ENCODE results near the gene SFTA2. TPM values are rescaled to one million over a fixed set of nuclear protein-coding genes. Genes with fewer than 3 reads are reported as not detected.

The SFTA2 gene
- total and polyA plus RNA-seq, 9 of the 15 experiments (the other 6 are each of a cell fraction or from before 2014, with no cell fraction given), result not detected

- no peak for TF ChIP-seq ZNF174 (CRISPR knock-in tag; IDR thresholded peaks at IDR 0.05)
- TF ChIP-seq SIRT6 (IDR thresholded peaks at IDR 0.05; ENCODE audit: low read depth, low read length), result no peak
- peak; percentile 32; the same call in 1 of the 2 replicates for TF ChIP-seq ELF1 (tag; IDR thresholded peaks at IDR 0.05)
- no peak for TF ChIP-seq ZNF140 (CRISPR knock-in tag; IDR thresholded peaks at IDR 0.05)
- TF ChIP-seq ZBTB12 (CRISPR knock-in tag; IDR thresholded peaks at IDR 0.05), result no peak
- peak; percentile 61; the same call in 1 of the 2 replicates for TF ChIP-seq POLR2AphosphoS5 (IDR thresholded peaks at IDR 0.05; ENCODE audit: control insufficient read depth, insufficient read depth, low read depth, low read length)
- TF ChIP-seq MLX (CRISPR knock-in tag; conservative IDR thresholded peaks at IDR 0.05), result no peak
- peak in 1 of 2 experiments; percentile 97; a peak in 2 of 4 replicates for TF ChIP-seq TRIM24 (IDR thresholded peaks at IDR 0.05)
- TF ChIP-seq NR1H2 (CRISPR knock-in tag; IDR thresholded peaks at IDR 0.05), result no peak
- no peak for TF ChIP-seq ZBTB5 (IDR thresholded peaks at IDR 0.05)
- TF ChIP-seq BHLHE40 (IDR thresholded peaks at IDR 0.05; ENCODE audit: low read length), result peak; percentile 12; the same call in 1 of the 2 replicates
- peak; percentile 91 for TF ChIP-seq GTF2A2 (tag; IDR thresholded peaks at IDR 0.05)
- TF ChIP-seq ARID3A (IDR thresholded peaks at IDR 0.05; ENCODE audit: borderline replicate concordance, low read depth, low read length), result no peak
- TF ChIP-seq IFI16 (CRISPR knock-in tag; IDR thresholded peaks at IDR 0.05), result no peak
- TF ChIP-seq NCOR1 (IDR thresholded peaks at IDR 0.05), result no peak; the same call in 1 of the 2 replicates
- no peak for TF ChIP-seq SRSF3 (IDR thresholded peaks at IDR 0.05; ENCODE audit: insufficient read depth, low read length)
- TF ChIP-seq RAD21 (CRISPR knock-in tag; conservative IDR thresholded peaks at IDR 0.05 in 1 of 2, IDR thresholded peaks at IDR 0.05 in 1 of 2), result peak in 1 of 2 experiments; percentile 25; a peak in 2 of 4 replicates
- no peak for TF ChIP-seq SREBF2 (CRISPR knock-in tag; IDR thresholded peaks at IDR 0.05)
- TF ChIP-seq ZNF449 (CRISPR knock-in tag; IDR thresholded peaks at IDR 0.05), result no peak
- no peak for TF ChIP-seq ZNF133 (CRISPR knock-in tag; IDR thresholded peaks at IDR 0.05)
Observed at GRCh38 chr6:30955367-30956042, 23.5 kb upstream of the SFTA2 start (continued).

All from K562 (cell line).